ENCODE results near the gene EPAS1. TPM values are rescaled to one million over a fixed set of nuclear protein-coding genes. Genes with fewer than 3 reads are reported as not detected.

The EPAS1 gene
- total RNA-seq, 1 donor from 2014 or later: 0.47 TPM

DNA sequence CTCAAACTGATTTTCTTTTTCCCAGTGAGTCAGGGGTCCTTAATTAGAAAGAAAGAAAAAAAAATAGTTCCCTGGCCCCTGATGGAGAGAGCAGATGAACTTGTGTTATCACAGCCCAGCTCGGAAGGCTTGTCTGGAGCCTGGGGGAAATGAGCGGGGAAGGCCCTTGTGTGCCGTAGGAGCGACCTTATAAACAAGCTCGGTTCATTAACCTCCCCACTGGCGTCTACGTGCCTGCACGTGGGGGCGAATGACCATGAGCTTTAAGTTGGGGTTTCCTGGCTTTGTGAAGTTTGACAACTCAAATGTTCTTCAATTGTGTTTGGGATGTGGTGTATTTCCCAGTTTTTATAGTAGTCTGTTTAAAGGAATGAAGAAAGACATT is 69.5 kb downstream of the EPAS1 start:
- Mint-ChIP-seq H3K36me3 (ENCODE audit: low read depth) (no peaks in the 10 kb centered on the region), H3K9me3 (no peaks in the 10 kb centered on the region), H3K27me3 (no peaks in the 10 kb centered on the region), H3K4me3 (no peak overlapping the region), H3K27ac (no peak overlapping the region), H3K4me1 (peaks cover 19% of the 10 kb centered on the region)
- ChIA-PET POLR2A (no interaction called here), CTCF (interaction anchor here (1.0 to 2.3 kb wide), 3 partner anchors 28 to 369 kb away, joined by 3 to 15 read pairs (median 3); no protein-coding TSS in a partner anchor)
- intact Hi-C loops (cut with micrococcal nuclease): loop anchor here (5.0 to 10.0 kb wide), 2 partner anchors 288 to 354 kb away; no protein-coding TSS in a partner anchor
- DNase-seq: no peak
- no peak for ATAC-seq (ENCODE audit: low read depth)
- TF ChIP-seq, protein P1, sequence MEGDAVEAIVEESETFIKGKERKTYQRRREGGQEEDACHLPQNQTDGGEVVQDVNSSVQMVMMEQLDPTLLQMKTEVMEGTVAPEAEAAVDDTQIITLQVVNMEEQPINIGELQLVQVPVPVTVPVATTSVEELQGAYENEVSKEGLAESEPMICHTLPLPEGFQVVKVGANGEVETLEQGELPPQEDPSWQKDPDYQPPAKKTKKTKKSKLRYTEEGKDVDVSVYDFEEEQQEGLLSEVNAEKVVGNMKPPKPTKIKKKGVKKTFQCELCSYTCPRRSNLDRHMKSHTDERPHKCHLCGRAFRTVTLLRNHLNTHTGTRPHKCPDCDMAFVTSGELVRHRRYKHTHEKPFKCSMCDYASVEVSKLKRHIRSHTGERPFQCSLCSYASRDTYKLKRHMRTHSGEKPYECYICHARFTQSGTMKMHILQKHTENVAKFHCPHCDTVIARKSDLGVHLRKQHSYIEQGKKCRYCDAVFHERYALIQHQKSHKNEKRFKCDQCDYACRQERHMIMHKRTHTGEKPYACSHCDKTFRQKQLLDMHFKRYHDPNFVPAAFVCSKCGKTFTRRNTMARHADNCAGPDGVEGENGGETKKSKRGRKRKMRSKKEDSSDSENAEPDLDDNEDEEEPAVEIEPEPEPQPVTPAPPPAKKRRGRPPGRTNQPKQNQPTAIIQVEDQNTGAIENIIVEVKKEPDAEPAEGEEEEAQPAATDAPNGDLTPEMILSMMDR (IDR thresholded peaks at IDR 0.05): no peak

DNA sequence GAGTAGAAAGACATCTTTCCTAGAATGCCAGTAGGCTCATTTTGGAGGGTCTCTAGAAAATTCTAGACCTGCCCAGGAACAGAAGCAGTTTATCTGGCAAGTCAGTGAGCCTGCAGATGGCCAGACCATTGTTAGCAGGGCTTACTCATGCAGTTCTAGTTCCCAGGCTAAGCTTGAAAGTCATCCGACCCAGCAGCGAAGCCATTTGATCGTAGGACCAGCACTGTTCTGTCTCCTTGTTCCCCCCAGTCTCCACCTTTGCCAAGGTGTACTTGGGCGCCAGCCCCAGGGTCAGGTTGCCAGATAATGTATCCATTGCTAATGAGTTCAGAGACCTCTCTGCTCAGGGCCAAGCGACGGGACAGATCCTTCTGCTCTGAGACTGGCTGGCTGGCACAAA is 70.1 kb downstream of the EPAS1 start:
- no peaks in the 10 kb centered on the region for H3K36me3 Mint-ChIP-seq (ENCODE audit: low read depth)
- H3K4me3 Mint-ChIP-seq: no peak overlapping the region
- no peaks in the 10 kb centered on the region for H3K27me3 Mint-ChIP-seq
- H3K9me3 Mint-ChIP-seq: no peaks in the 10 kb centered on the region
- DNase-seq (no peak), ATAC-seq (ENCODE audit: low read depth) (no peak)
- POLR2A ChIA-PET: no interaction called here
- no peak overlapping the region for H3K27ac Mint-ChIP-seq
- H3K4me1 Mint-ChIP-seq: peaks cover 19% of the 10 kb centered on the region
- CTCF ChIA-PET: interaction anchor here (1.0 to 2.3 kb wide), 3 partner anchors 12 to 304 kb away, joined by 3 to 15 read pairs (median 3); no protein-coding TSS in a partner anchor
- intact Hi-C loops (cut with micrococcal nuclease): loop anchor here (5.0 to 10.0 kb wide), 2 partner anchors 288 to 355 kb away; no protein-coding TSS in a partner anchor
- TF ChIP-seq, protein P1 (IDR thresholded peaks at IDR 0.05): no peak

DNA sequence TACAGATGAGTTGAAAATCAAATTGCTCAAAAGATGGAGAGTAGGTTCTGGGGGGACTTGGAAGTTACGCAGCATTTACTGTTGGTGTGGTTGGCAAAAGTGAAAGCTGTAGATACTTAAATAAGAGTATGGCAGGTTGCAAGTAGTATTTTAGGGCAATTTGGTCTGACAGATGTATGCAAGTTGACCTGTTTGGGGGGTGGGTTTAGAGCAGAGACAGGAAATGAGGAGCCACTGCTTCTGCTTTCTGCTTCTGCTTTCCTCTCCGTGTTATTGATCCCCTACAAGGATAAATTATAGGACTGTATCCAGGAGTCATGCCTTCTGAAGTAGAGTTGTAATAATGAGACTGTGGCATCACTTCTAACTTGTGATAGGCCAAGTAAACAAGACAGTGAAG is 71.2 kb downstream of the EPAS1 start:
- no peak for ATAC-seq (ENCODE audit: low read depth)
- H3K36me3 Mint-ChIP-seq (ENCODE audit: low read depth): no peaks in the 10 kb centered on the region
- TF ChIP-seq, protein P1 (IDR thresholded peaks at IDR 0.05): no peak
- CTCF ChIA-PET: interaction anchor here (0.7 to 1.1 kb wide), 2 partner anchors 13 to 361 kb away, joined by 3 read pairs; no protein-coding TSS in a partner anchor
- intact Hi-C loops (cut with micrococcal nuclease): loop anchor here (5.0 to 10.0 kb wide), 2 partner anchors 286 to 356 kb away; no protein-coding TSS in a partner anchor
- POLR2A ChIA-PET: no interaction called here
- H3K27me3 Mint-ChIP-seq: no peaks in the 10 kb centered on the region
- H3K4me3 Mint-ChIP-seq: no peak overlapping the region
- no peak overlapping the region for H3K27ac Mint-ChIP-seq
- DNase-seq: no peak
- H3K4me1 Mint-ChIP-seq: peaks cover 19% of the 10 kb centered on the region
- peaks cover 2% of the 10 kb centered on the region for H3K9me3 Mint-ChIP-seq

DNA sequence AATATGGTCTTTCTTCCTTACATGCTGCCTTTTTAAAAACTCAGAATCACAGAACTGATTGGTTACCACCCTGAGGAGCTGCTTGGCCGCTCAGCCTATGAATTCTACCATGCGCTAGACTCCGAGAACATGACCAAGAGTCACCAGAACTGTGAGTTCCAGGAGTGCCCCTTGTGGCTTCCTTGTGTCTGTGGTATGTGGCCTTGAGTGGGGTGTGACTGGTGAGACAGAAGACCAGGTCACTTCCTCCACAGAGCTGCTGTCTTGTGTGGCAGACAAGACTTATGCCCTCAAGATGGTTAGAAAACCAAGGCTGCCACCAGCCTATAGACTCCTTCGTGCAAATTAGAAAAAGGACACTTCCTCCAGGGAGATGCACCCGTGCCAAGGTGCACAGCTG is 72.6 kb downstream of the EPAS1 start:
- TF ChIP-seq, protein P1 (IDR thresholded peaks at IDR 0.05): no peak
- POLR2A ChIA-PET: no interaction called here
- no peak for ATAC-seq (ENCODE audit: low read depth)
- H3K4me1 Mint-ChIP-seq: peaks cover 19% of the 10 kb centered on the region
- CTCF ChIA-PET: no interaction called here
- H3K27me3 Mint-ChIP-seq: no peaks in the 10 kb centered on the region
- H3K36me3 Mint-ChIP-seq (ENCODE audit: low read depth): no peaks in the 10 kb centered on the region
- H3K27ac Mint-ChIP-seq: no peak overlapping the region
- H3K9me3 Mint-ChIP-seq: peaks cover 2% of the 10 kb centered on the region
- intact Hi-C loops (cut with micrococcal nuclease): loop anchor here (5.0 to 10.0 kb wide), 2 partner anchors 285 to 357 kb away; no protein-coding TSS in a partner anchor
- DNase-seq: no peak
- H3K4me3 Mint-ChIP-seq: no peak overlapping the region

DNA sequence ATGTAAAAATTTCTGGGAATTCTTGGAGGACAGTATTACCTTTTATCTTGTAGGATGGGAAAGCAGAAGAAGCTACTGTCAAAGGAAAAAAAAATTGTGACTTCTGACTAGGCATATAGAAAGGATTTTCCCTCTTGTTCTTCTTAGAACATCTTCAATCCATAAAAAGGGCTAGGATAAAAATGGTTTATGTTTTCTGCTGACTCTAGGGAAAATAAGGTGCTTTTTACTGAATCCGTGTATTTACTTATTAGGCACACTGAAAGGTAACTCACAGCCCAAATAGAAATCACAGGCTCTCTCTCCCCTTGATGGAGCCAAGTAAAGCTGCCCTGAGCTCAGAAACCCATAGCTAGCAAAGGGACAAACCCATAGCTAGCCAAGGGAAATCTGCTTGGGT is 74.6 kb downstream of the EPAS1 start:
- no peak overlapping the region for H3K27ac Mint-ChIP-seq
- H3K9me3 Mint-ChIP-seq: peaks cover 2% of the 10 kb centered on the region
- H3K27me3 Mint-ChIP-seq: peaks cover 2% of the 10 kb centered on the region
- no peak for DNase-seq
- TF ChIP-seq, protein P1 (IDR thresholded peaks at IDR 0.05): no peak
- CTCF ChIA-PET: no interaction called here
- peaks cover 19% of the 10 kb centered on the region for H3K4me1 Mint-ChIP-seq
- H3K36me3 Mint-ChIP-seq (ENCODE audit: low read depth): no peaks in the 10 kb centered on the region
- intact Hi-C loops (cut with micrococcal nuclease): no loop called here
- H3K4me3 Mint-ChIP-seq: no peak overlapping the region
- ATAC-seq (ENCODE audit: low read depth): no peak
- POLR2A ChIA-PET: no interaction called here

Measured in activated B cell treated with CpG ODN at 0.5 μM for 24 hours (primary cell).